ENCODE measurements around the gene CHST11.

DNA sequence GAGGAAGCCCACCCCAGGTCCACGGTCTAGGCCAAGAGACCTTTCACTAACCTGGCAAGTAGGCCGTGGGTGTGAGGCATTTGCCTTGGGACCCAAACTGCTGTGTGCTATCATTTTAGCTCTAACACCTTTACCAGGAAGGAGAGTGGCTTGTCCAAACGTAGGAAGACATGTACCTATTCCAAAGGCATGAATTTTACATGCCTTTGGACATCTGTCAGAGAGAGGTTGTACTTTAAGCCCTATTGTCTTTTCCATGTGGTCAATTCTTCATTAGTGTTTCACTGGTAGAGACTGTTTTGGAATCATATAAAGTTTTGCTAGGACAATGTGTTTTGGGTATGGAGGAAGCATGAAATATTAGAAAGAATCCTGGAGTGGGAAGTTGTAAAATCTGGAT, 352.5 kb downstream of the CHST11 start:
- TF ChIP-seq, protein P1, sequence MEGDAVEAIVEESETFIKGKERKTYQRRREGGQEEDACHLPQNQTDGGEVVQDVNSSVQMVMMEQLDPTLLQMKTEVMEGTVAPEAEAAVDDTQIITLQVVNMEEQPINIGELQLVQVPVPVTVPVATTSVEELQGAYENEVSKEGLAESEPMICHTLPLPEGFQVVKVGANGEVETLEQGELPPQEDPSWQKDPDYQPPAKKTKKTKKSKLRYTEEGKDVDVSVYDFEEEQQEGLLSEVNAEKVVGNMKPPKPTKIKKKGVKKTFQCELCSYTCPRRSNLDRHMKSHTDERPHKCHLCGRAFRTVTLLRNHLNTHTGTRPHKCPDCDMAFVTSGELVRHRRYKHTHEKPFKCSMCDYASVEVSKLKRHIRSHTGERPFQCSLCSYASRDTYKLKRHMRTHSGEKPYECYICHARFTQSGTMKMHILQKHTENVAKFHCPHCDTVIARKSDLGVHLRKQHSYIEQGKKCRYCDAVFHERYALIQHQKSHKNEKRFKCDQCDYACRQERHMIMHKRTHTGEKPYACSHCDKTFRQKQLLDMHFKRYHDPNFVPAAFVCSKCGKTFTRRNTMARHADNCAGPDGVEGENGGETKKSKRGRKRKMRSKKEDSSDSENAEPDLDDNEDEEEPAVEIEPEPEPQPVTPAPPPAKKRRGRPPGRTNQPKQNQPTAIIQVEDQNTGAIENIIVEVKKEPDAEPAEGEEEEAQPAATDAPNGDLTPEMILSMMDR (conservative IDR thresholded peaks at IDR 0.05 in 1 of 2, IDR thresholded peaks at IDR 0.05 in 1 of 2; ENCODE audit: extremely low read depth in 1 of 2, insufficient read depth in 1 of 2, low read depth in 1 of 2, low read length in 2 of 2) = no peak
- TF ChIP-seq EZH2 (IDR thresholded peaks at IDR 0.05; ENCODE audit: borderline replicate concordance, low read length) = no peak
